GM12878 (cell line): ENCODE results near the gene MPPED1. TPM values are rescaled to one million over a fixed set of nuclear protein-coding genes. Genes with fewer than 3 reads are reported as not detected.

Experiments used
- ASH2L ChIP-seq: fragments of 300-600, 200-600 bp; sonication (generic); IDR thresholded peaks from 2 replicates; pipeline ENCODE4 v1.6.1; 2017; ENCODE audit warnings: low read depth, mild to moderate bottlenecking, borderline replicate concordance
- CEBPB ChIP-seq, 2 experiments: fragments of 150-350 bp in 1 of 2; IDR thresholded peaks; 2 replicates each; pipeline ENCODE4 v1.6.1; 2012 to 2014; ENCODE audit warnings: low read depth in 2 of 2, low read length in 2 of 2, borderline replicate concordance in 1 of 2, inconsistent platforms in 1 of 2
- EED ChIP-seq: sonication (generic); IDR thresholded peaks from 2 replicates; pipeline ENCODE4 v1.6.1; 2016; ENCODE audit warnings: antibody characterized with exemption, low read depth
- EP300 ChIP-seq, 2 experiments: fragments of 150-350 bp in 1 of 2; IDR thresholded peaks; 2 replicates each; pipeline ENCODE4 v1.6.1; 2011 to 2012; ENCODE audit warnings: low read depth in 2 of 2, low read length in 2 of 2, borderline replicate concordance in 1 of 2, improper control_type of control experiment in 1 of 2, inconsistent platforms in 1 of 2; ENCODE audit not compliant: control insufficient read depth in 1 of 2
- SIX5 ChIP-seq: IDR thresholded peaks from 2 replicates; pipeline ENCODE4 v1.6.1; 2011; ENCODE audit warnings: mild to moderate bottlenecking, low read depth, low read length, moderate library complexity; ENCODE audit not compliant: severe bottlenecking
- TCF12 ChIP-seq: IDR thresholded peaks from 2 replicates; pipeline ENCODE4 v1.6.1; 2011; ENCODE audit warnings: low read depth, mild to moderate bottlenecking, low read length
- ZNF384 ChIP-seq: IDR thresholded peaks from 2 replicates; pipeline ENCODE4 v1.6.1; 2012; ENCODE audit warnings: low read depth, mild to moderate bottlenecking, low read length, improper control_type of control experiment, borderline replicate concordance
- polyA plus RNA-seq, 11 experiments: library from polyadenylated mRNA; depleted of rRNA in 4 of 11; unstranded in 6 of 11; stranded (reverse) in 5 of 11; fragments of >200 nt; fragmentation: Nextera tagmentation in 4 of 11; fragmentation: Illumina TruSeq in 1 of 11; extraction: Ambion mirVana in 4 of 11; extraction: Trizol in 1 of 11; gene quantifications; 1 replicate in 1 of 11; 2 replicates in 10 of 11; pipeline versions ENCODE4 v1.2.1 to v1.2.3, GENCODE V29; 2011 to 2016; ENCODE audit warnings: inconsistent platforms in 2 of 11, missing spikeins in 2 of 11, low read depth in 1 of 11
- total RNA-seq, 4 experiments: library from RNA; depleted of rRNA in 3 of 4; stranded (reverse); fragments of >200 nt in 3 of 4; fragmentation: Illumina TruSeq in 1 of 4; extraction: Trizol in 1 of 4; gene quantifications; 2 replicates each; pipeline versions ENCODE4 v1.2.1 to v1.2.3, GENCODE V29; 2013 to 2021
- TF ChIP-seq, protein P1 (sequence below): fragments of 450-650 bp; IDR thresholded peaks from 2 replicates; pipeline ENCODE4 v1.6.1; 2017; ENCODE audit warnings: low read depth, mild to moderate bottlenecking, moderate library complexity
- TF ChIP-seq, protein P2 (sequence below): fragments of 450-650 bp; IDR thresholded peaks from 2 replicates; pipeline ENCODE4 v1.6.1; 2017; ENCODE audit warnings: antibody characterized with exemption, mild to moderate bottlenecking, moderate library complexity

The MPPED1 gene
- total and polyA plus RNA-seq, 10 of the 15 experiments (the other 5 are each of a cell fraction or from before 2014, with no cell fraction given) = 0.11 TPM; not detected in 9

- TF ChIP-seq CEBPB (IDR thresholded peaks at IDR 0.05; ENCODE audit: borderline replicate concordance in 1 of 2, low read depth in 2 of 2, low read length in 2 of 2) (no peak), SIX5 (no peak), TCF12 (no peak), ASH2L (no peak), ZNF384 (no peak), EED (no peak), EP300 (IDR thresholded peaks at IDR 0.05; ENCODE audit: borderline replicate concordance in 1 of 2, control insufficient read depth in 1 of 2, low read depth in 2 of 2, low read length in 2 of 2) (no peak)
- TF ChIP-seq, protein P1, sequence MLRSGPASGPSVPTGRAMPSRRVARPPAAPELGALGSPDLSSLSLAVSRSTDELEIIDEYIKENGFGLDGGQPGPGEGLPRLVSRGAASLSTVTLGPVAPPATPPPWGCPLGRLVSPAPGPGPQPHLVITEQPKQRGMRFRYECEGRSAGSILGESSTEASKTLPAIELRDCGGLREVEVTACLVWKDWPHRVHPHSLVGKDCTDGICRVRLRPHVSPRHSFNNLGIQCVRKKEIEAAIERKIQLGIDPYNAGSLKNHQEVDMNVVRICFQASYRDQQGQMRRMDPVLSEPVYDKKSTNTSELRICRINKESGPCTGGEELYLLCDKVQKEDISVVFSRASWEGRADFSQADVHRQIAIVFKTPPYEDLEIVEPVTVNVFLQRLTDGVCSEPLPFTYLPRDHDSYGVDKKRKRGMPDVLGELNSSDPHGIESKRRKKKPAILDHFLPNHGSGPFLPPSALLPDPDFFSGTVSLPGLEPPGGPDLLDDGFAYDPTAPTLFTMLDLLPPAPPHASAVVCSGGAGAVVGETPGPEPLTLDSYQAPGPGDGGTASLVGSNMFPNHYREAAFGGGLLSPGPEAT = no peak
- TF ChIP-seq, protein P2, sequence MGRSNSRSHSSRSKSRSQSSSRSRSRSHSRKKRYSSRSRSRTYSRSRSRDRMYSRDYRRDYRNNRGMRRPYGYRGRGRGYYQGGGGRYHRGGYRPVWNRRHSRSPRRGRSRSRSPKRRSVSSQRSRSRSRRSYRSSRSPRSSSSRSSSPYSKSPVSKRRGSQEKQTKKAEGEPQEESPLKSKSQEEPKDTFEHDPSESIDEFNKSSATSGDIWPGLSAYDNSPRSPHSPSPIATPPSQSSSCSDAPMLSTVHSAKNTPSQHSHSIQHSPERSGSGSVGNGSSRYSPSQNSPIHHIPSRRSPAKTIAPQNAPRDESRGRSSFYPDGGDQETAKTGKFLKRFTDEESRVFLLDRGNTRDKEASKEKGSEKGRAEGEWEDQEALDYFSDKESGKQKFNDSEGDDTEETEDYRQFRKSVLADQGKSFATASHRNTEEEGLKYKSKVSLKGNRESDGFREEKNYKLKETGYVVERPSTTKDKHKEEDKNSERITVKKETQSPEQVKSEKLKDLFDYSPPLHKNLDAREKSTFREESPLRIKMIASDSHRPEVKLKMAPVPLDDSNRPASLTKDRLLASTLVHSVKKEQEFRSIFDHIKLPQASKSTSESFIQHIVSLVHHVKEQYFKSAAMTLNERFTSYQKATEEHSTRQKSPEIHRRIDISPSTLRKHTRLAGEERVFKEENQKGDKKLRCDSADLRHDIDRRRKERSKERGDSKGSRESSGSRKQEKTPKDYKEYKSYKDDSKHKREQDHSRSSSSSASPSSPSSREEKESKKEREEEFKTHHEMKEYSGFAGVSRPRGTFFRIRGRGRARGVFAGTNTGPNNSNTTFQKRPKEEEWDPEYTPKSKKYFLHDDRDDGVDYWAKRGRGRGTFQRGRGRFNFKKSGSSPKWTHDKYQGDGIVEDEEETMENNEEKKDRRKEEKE = no peak
Observed at GRCh38 chr22:43488937-43489336, 77.1 kb downstream of the MPPED1 start (continued).
